H54 (cell line): ENCODE data around the gene SMAP2.

ENCODE experiments used
- DNase-seq: peaks from one replicate; pipeline ENCODE4 v3.0.0; 2011; ENCODE audit warnings: low spot score, mixed read lengths; ENCODE audit not compliant: insufficient read length
- FAIRE-seq: peaks from 3 replicates; lab custom pipeline; 2011; peaks lifted over from hg19 to GRCh38; lab: Jason Lieb, UNC
- POLR2A ChIP-seq: IDR thresholded peaks from 2 replicates; pipeline ENCODE4 v1.6.1; 2011; ENCODE audit warnings: low read depth, mild to moderate bottlenecking, low read length

Gene SMAP2

DNA sequence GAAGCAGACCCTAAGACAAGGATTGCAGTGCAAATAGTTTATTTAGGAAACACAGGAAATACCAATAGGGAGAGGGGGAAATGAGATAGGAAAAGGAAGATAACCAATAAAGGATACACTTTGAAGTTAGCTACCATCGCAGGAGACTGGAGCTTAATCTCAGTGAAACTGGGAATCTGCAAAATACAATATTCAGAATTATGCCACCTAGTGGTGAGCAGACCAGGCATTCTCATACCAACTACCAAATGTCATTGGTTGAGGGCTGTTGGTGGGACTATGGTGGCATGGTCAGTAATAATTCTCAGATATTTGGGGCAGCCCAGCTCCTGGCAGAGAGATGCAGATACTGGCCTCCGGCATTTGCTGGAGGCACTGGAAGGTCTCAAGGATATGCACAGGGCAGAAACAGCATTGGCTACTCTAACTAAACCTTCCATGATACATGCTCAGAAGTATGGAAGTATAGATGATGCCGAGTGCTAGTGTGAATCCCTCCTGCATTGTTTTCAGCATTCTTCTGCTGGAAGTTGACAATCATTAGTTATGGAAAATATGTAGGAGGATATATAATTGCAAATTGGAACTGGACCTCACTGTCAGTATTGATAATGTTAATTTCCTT, 65.0 kb downstream of the SMAP2 start:
- no peak for TF ChIP-seq POLR2A
- FAIRE-seq: peak; percentile 82
- peak; percentile 58 for DNase-seq

DNA sequence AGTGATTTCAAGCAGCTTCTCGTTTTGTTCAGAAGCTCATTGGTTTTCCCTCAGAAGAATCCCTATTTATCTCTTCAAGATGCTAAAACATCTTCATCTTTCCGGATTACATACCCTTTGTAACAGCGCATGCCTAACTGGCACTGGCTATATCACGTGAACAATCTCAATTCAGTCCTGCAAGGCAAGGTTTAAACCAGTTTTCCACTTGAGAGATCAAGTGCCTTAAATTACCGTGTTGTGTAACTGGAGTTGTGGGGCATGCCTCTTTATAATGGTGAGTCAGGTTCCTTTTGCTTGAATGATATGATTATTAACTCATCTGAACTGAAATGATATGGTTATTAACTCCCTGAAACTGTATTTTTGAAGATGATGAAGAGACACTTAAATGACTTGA, 65.7 kb downstream of the SMAP2 start:
- FAIRE-seq: no peak
- TF ChIP-seq POLR2A: no peak

DNA sequence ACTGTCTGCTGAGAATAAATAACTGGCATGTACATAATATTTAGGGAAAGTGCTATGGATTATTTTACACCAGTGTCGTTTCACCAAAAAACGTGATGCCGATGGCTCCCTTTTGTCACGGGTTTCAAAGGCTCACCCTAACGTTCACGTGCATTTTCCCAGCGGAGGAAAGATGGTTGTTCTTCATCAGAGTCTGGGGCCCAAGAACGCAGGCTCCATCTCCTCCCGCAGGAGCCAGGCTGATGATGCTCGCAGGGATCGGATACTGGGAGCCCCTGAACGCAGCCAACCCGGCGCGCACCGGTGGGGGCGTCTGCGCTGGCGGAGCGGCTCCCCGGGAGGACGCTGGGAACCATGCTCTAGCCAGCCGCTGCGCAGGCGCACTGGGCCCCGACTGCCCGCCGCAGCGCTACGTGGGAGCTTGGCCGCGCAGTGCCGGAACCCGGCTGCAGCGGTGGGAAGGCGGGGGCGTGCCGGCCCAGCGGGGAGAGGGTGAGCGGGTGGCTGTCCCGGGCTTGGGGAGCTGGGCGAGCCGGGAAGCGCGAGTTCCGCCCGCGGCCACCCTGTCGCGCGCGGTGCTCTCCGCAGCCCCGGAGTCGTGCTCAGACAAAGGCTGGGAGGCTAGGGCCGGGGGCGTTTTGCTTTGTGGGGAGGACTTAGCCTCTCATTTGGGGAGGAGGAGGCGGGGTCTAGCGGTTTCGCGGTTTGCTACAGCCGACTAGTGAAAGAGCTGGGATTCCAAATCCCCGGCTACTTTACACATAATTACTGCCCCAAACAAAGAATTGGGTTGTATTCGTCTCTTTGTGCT, 76.4 kb downstream of the SMAP2 start, which contains the start of gene ZFP69B:
Gene ZFP69B, plus strand, starts transcription at position 793 of the 811 bp plus-strand sequence. CDS start 486 bp downstream, outside the sequence.
- TF ChIP-seq POLR2A: peak; percentile 80

More for the DNA sequence above, 65.7 kb downstream of the SMAP2 start:
- DNase-seq: no peak

DNA sequence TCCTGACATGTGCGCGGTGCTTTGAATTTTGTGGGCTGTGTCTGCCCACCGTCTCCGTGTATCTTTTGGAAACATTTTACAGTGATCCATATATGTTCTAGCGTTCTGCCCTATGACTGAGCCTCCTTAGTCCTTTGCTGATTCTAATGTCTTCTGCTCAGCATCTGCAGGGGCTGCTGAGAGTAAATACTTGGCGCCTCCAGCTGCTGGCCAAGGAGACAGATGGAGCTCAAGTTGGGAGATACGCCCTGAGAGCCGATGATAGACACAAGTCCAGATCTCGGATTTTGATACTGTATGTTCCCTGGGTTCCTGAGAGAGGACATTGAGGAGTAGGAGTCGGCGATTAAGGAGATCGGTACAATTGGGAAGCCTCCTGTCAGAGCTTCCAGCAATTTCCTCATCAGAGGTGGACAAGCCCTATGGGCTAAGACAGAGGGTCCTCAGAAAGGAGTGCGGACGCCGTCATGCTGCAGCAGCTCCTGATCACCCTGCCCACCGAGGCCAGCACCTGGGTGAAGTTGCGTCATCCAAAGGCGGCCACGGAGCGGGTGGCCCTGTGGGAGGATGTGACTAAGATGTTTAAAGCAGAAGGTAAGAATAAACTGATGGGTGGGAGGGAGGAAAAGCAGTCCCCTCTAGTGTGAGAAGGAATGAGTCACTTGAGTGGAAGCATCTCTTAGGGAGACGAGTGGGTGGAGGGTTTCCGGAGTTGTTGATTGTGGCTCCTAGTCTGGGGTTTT, 77.1 kb downstream of the SMAP2 start:
- DNase-seq (peak; percentile 40), FAIRE-seq (peak; percentile 45)
- peak; percentile 12; the same call in 1 of the 2 replicates for TF ChIP-seq POLR2A

More for the DNA sequence above, 76.4 kb downstream of the SMAP2 start, which contains the start of gene ZFP69B:
- peak; percentile 58 for FAIRE-seq
- peak; percentile 99 for DNase-seq

DNA sequence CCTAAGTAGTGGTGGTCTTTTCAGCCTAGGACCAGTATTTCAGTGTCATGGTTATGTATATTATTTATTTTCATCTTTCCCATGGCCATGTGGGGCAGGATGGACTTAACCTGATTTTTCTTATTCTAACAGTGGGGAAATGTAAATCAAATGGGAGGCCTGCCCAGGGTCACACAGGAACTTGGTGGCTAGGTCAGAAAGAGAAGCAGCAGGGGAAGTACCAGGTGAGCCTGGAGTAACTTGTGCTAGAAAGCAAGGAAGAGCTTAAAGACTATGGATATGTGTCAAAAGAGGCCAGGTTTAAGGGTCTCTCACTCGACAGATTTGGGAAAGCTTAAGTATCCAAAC, 77.7 kb downstream of the SMAP2 start:
- FAIRE-seq (no peak), DNase-seq (no peak)
- no peak for TF ChIP-seq POLR2A

DNA sequence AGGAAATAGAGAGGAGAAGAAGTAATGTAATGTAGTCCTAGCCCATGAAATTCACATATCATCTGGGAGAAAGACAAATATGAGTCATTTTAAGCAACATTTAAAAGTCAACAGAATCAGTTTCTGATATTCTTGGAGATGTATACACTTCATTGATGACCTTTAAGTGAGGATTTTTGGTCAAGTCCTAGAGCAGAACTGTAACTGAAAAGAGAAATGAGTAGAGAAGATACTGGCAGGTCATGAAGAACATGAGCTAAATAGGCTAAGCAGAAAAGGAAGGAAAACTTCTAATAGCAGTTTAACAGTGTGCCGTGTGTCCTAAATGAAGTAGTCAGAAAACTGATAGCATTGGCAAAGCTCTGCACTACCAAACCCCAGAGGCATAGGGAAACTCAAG, 81.3 kb downstream of the SMAP2 start:
- no peak for DNase-seq
- TF ChIP-seq POLR2A: no peak
- FAIRE-seq: no peak

DNA sequence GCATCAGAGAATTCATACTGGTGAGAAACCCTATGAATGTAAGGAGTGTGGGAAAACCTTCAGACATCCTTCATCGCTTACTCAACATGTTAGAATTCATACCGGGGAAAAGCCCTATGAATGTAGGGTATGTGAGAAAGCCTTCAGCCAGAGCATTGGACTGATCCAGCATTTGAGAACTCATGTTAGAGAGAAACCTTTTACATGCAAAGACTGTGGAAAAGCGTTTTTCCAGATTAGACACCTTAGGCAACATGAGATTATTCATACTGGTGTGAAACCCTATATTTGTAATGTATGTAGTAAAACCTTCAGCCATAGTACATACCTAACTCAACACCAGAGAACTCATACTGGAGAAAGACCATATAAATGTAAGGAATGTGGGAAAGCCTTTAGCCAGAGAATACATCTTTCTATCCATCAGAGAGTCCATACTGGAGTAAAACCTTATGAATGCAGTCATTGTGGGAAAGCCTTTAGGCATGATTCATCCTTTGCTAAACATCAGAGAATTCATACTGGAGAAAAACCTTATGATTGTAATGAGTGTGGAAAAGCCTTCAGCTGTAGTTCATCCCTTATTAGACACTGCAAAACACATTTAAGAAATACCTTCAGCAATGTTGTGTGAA, 89.5 kb downstream of the SMAP2 start:
- no peak for TF ChIP-seq POLR2A
- FAIRE-seq: peak; percentile 11
- no peak for DNase-seq

DNA sequence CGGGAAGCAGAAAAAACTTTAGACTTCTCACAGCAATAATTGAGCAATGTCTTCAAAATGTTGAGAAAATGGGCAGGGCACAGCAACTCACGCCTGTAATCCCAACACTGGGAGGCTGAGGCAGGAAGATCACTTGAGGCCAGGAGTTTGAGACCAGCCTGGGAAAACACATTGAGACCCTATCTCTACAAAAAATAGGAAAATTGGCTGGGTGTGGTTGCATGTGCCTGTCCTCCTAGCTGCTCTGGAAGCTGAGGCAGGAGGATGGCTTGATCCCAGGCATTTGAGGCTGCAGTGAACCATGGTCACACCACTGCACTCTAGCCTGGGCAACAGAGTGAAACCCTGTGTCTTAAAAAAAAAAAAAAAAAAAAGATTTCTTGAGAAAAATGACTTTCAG, 95.8 kb downstream of the SMAP2 start:
- FAIRE-seq (no peak), DNase-seq (no peak)
- TF ChIP-seq POLR2A: no peak
